Stimulated activated CD4-positive, alpha-beta T cell treated with anti-CD3 and anti-CD28 coated beads, Interleukin-1b, Interleukin-23, amount 100 ng/mL, for 48 hours (primary cell): Measurements from ENCODE around the gene LRRC25.
"Not testable (repeated sequence)": the region's sequence is repeated elsewhere in the genome, so short reads cannot be mapped to it uniquely, and the experiment has no call there.

ENCODE experiments used
- DNase-seq: peaks from one replicate; pipeline ENCODE4 v3.0.0-alpha.2; 2020

LRRC25 gene

GRCh38 chr19:18373892-18374629 is 23.4 kb downstream of the LRRC25 start:
- DNase-seq, result peak; percentile 48

DNA sequence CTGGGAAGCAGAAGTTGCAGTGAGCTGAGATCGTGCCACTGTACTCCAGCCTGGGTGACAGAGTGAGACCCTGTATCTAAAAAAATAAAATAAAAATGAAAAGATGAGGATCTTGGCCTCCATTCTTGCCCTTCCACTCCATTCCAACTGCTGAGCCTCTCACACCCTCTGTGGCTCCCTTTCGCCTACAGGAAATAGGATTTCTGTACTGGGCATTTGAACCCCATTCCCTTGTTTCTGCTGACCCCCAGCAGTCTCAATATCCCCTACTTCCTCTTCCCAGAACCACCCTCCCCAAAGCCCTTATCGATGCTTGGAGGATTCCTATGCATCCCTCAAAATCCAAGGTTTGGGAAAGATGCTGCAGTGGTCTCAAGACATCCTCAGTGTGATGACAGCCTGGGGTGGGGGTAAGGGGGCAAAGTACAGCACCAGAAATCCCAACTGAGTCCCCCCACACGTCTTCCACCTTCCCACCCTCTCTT is 24.0 kb downstream of the LRRC25 start:
- DNase-seq, result no peak

GRCh38 chr19:18368504-18369222 is 28.8 kb downstream of the LRRC25 start:
- DNase-seq, result no peak

- no peak for DNase-seq
These were observed 31.4 kb downstream of the LRRC25 start for GRCh38 chr19:18366021-18366435.

GRCh38 chr19:18364826-18365528 is 32.4 kb downstream of the LRRC25 start:
- DNase-seq, result no peak

DNA sequence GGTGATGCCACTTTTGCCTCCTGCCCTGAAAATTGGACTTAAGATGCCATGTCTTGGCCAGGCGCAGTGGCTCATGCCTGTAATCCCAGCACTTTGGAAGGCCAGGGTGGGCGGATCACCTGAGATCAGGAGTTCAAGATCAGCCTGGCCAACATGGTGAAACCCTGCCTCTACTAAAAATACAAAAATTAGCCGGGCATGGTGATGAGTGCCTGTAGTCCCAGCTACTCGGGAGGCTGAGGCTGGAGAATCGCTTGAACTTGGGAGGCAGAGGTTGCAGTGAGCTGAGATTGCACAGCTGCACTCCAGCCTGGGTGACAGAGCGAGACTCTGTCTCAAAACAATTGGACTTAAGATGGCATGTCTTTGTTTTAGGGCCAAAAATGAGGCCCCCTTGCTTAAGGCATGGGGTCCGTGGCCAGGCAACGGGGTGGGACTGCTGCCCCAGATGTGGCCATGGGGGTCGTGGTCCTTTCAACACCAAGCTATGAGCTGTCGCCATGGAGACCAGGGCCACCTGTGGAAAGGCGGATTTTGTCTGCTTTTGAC is 33.1 kb downstream of the LRRC25 start:
- not testable (repeated sequence) for DNase-seq

DNA sequence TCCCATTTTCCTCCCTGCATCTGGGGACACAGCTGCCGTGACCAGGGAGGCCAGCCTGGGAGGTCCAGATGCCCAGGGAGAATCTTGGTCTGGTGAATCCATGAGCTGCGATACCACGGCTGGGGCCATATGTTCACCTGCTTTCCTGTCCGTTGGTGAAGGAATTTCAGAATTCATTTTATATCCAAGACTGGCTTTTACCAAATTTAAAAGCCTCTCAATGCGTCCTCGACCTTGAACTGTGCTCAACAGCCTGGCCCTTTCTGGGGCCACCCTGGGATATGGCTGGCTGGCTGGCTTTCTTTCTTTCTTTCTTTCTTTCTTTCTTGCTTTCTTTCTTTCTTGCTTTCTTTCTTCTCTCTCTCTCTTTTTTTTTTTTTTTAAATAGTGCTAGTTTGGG is 33.6 kb downstream of the LRRC25 start:
- no peak for DNase-seq

GRCh38 chr19:18362934-18363542 is 34.4 kb downstream of the LRRC25 start:
- DNase-seq, result no peak

DNA sequence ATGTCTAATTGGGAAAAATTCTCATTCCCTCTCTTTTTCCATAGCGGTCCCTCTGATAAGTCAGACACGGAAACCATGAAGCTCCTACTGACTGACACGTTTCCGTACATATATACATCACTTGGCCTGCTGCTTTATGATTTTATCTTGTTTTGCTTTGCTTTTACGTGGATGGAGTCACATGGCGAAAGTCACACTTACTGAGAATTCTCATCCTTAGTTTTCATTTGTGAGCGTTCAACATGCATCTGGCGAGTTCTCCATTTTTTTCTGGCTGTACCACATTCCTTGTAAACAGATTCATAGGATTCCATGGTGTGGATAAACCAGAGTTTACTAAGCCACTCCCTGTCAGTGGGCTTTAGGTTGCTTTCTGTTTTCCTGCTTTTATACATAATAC is 35.8 kb downstream of the LRRC25 start:
- DNase-seq, result no peak

DNA sequence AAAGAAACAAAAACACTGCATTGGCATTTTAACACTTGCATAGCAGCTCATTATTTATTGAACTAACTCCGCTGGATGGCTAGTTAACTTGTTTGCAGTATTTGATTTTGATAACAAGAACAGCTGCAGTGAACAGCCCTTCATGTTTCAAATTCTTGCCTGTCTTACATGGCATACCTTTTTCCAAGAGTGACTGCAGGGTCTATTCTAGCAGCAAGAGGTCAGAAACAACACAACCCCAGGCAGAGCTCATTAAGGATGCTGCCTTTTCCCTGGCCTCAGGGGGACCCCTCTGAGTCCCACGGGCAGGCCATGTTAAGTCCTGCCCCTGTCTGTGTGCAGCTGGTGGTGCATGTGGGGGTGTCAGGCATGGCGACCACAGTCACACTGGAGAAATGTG is 40.4 kb downstream of the LRRC25 start:
- DNase-seq, result no peak

DNA sequence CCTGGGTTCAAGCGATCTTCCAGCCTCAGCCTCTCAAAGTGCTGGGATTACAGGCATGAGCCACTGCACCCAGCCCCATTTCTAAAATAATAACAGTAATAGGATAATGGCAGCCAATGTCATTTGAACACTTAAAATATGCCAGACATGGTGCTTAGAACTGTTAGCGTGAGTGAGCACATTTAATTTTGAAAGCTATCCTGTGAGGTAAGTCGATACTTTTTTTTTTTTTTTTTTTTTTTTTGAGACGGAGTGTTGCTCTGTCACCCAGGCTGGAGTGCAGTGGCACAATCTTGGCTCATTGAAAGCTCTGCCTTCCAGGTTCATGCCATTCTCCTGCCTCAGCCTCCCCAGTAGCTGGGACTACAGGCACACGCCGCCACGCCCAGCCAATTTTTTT is 42.7 kb downstream of the LRRC25 start:
- DNase-seq, result not testable (repeated sequence)

DNA sequence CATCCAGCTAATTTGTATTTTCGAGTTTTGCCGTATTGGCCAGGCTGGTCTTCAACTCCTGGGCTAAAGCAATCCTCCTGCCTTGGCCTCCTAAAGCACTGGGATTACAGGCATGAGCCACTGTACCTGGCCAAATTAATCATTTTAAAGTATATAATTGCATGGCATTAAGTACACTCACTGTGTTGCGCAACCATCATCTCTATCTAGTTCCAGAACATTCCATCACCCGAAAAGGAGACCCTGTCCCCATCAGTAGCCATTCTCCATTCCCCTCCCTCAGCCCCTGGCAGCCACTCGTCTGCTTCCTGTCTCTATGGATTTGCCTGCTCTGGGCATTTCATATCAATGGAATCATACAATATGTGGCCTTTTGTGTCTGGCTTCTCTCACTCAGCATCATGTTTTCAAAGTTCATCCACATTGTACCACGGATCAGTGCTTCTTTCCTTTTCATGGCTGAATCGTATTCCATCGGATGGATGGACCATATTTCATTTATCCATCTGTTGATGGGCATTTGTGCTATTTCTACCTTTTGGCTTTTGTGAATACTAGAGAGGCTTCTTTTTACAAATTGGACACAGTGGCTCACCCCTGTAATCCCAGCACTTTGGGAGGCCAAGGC is 43.9 kb downstream of the LRRC25 start:
- no peak for DNase-seq

GRCh38 chr19:18351544-18351943 is 45.9 kb downstream of the LRRC25 start:
- no peak for DNase-seq

- no peak for DNase-seq
These were observed 46.9 kb downstream of the LRRC25 start for GRCh38 chr19:18350490-18350889.

DNA sequence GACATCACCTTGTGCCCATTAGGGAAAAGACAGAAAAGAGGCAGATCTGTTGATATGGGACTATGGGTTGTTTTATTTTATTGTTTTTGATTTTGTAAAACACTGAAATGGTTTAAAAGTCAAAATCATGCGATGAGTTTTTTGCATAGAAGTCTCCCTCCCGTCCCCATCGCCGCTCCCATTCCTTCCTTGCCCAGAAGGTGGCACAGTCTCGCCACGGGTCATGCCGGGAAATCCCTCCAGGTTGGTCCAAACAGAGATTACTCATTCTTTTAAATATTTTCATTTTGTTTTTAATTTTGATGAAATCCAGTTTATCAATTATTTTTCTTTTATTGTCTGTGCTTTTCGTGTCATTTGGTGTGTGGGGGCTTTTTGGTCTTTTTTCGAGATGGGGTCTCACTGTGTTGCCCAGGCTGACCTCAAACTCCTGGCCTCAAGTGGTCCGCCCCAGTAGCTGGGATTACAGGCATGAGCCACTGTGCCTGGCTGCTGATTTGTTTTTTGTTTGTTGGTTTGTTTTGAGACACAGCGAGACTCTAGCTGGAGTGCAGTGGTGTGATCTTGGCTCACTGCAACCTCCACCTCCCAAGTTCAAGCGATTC is 47.8 kb downstream of the LRRC25 start:
- DNase-seq, result peak; percentile 31

DNA sequence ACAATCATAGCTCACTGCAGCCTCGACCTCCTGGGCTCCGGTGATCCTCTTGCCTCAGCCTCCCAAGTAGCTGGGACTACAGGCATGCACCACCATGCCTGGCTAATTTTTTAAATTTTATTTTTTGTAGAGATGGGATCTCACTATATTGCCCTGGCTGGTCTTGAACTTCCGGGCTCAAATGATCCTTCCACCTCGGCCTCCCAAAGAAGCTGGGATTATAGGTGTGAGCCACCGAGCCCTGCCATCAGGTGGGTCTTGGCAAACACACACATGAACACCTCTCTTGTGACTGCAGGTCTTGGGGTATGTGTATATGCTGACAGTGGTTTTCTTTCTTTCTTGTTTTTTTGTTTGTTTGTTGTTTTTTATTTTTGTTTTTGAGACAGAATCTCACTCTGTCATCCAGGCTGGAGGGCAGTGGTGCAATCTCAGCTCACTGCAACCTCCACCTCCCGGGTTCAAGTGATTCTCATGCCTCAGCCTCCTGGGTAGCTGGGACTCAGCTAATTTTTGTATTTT is 48.5 kb downstream of the LRRC25 start:
- not testable (repeated sequence) for DNase-seq

DNA sequence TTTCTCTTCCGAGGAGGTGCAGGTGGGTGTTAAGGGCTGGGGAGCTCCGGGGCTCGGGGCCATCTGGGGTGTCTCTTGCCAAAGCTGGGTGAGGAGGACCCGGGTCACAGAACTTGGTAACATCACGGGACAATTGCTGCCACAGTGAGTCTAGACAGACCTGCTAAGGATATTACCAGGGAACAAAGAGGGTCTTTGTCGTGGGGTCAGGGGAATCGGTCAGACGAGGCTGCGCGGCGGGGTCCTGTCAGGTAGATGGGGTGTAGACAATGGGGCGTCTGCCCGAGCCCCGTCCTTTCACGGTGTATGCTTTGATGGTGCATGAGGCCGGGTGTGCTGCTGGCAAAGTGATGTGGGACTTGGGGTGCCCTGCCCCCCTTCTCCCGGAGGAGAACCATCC is 49.3 kb downstream of the LRRC25 start:
- DNase-seq, result no peak

GRCh38 chr19:18346091-18346490 is 51.3 kb downstream of the LRRC25 start:
- no peak for DNase-seq

GRCh38 chr19:18345296-18345695 is 52.1 kb downstream of the LRRC25 start:
- DNase-seq, result no peak

GRCh38 chr19:18344582-18344950 is 52.9 kb downstream of the LRRC25 start:
- no peak for DNase-seq

- DNase-seq, result no peak
These were observed 55.3 kb downstream of the LRRC25 start for GRCh38 chr19:18342090-18342632.
